ENCODE results near the gene LZTS3. TPM values are rescaled to one million over a fixed set of nuclear protein-coding genes. Genes with fewer than 3 reads are reported as not detected.

LZTS3 gene
- total and polyA plus RNA-seq, 10 of the 15 experiments (the other 5 are each of a cell fraction or from before 2014, with no cell fraction given) = 0.03 to 0.90 (median 0.22) TPM

- TSS peak; percentile 89 for BruUV-seq (replicated peaks)
- DNase-seq (ENCODE audit: low read depth, low spot score) (no peak), ATAC-seq (peak; percentile 73), FAIRE-seq (peak; percentile 75)
- ChIA-PET SMC1A (ENCODE audit: uncharacterized antibody, unreplicated experiment) (interaction anchor here (1.1 to 2.2 kb wide), 2 partner anchors 10 to 13 kb away, joined by 3 to 10 read pairs; no protein-coding TSS in a partner anchor), RAD21 (ENCODE audit: unreplicated experiment) (interaction anchor here (1.1 to 1.4 kb wide), 2 partner anchors 52 to 107 kb away, joined by 3 to 4 read pairs; no protein-coding TSS in a partner anchor), POLR2A (interaction anchor here (0.5 to 1.0 kb wide), 2 partner anchors 13 to 101 kb away, joined by 4 to 11 read pairs; no protein-coding TSS in a partner anchor), CTCF (interaction anchor here (0.5 to 4.0 kb wide), 7 partner anchors 9 to 434 kb away, joined by 3 to 19 read pairs (median 4); no protein-coding TSS in a partner anchor)
- H2AFZ ChIP-seq (ENCODE audit: control insufficient read depth, low read depth, low read length) = peak within 1 kb of the TSS; percentile 96
- H4K20me1 ChIP-seq (ENCODE audit: control insufficient read depth, insufficient read depth) = no peaks in the 10 kb centered on the region
- peaks cover 32% of the 10 kb centered on the region for H3K79me2 ChIP-seq (ENCODE audit: control insufficient read depth, insufficient read depth, low read length)
- H3K27ac ChIP-seq (ENCODE audit: control insufficient read depth, insufficient read depth) = peak within 1 kb of the TSS; percentile 94
- in situ Hi-C loops (cut with MboI) = no loop called here
- peak within 1 kb of the TSS; percentile 99 for H3K4me2 ChIP-seq (ENCODE audit: control insufficient read depth, insufficient read depth)
- peak within 1 kb of the TSS; percentile 97 for H3K9ac ChIP-seq (ENCODE audit: control insufficient read depth, insufficient read depth, low read length)
- peaks cover 7% of the 10 kb centered on the region for H3K4me1 ChIP-seq (ENCODE audit: control insufficient read depth, insufficient read depth, low read length)
- intact Hi-C loops (cut with micrococcal nuclease; ENCODE audit: unreplicated experiment) = loop anchor here (10.0 kb wide), 1 partner anchor 165 kb away; the partner anchor contains the start of genes GNRH2 and MRPS26
- no peaks in the 10 kb centered on the region for H3K9me3 ChIP-seq (replicated peaks; ENCODE audit: control insufficient read depth, insufficient read depth, low read length)
- 0 out of 4 replicates have a peak, but pooled peaks cover 0 to 3% of the 10 kb centered on the region in 2 experiments for H3K36me3 ChIP-seq (ENCODE audit: control insufficient read depth in 2 of 2, insufficient read depth in 2 of 2, low read length in 1 of 2)
- 1% methylated on average over 45 of the region's 48 CpGs for WGBS (ENCODE audit: insufficient coverage, insufficient replicate concordance, low lambda C conversion rate, missing lambda C conversion rate)
- H3K27me3 ChIP-seq (replicated peaks in 1 of 2; ENCODE audit: control insufficient read depth in 2 of 2, insufficient read depth in 2 of 2, low read length in 1 of 2) = no peaks in the 10 kb centered on the region
- H3K4me3 ChIP-seq = peak within 1 kb of the TSS; percentile 100
- peak; percentile 55; the same call in 1 of the 2 replicates for TF ChIP-seq MTA2 (IDR thresholded peaks at IDR 0.05; ENCODE audit: low read depth)
- no peak for TF ChIP-seq CBX3 (IDR thresholded peaks at IDR 0.05; ENCODE audit: borderline replicate concordance, low read depth)
- TF ChIP-seq BRCA1 (IDR thresholded peaks at IDR 0.05; ENCODE audit: low read depth, low read length) = no peak
- no peak for TF ChIP-seq CEBPB (IDR thresholded peaks at IDR 0.05; ENCODE audit: borderline replicate concordance in 1 of 2, low read depth in 2 of 2, low read length in 2 of 2)
- TF ChIP-seq RELA (IDR thresholded peaks at IDR 0.05; ENCODE audit: borderline replicate concordance, partially characterized antibody) = no peak
- TF ChIP-seq YY1 (IDR thresholded peaks at IDR 0.05; ENCODE audit: low read depth, low read length) = peak; percentile 85
- TF ChIP-seq NKRF (conservative IDR thresholded peaks at IDR 0.05) = no peak; the same call in none of the 2 replicates
- no peak for TF ChIP-seq SKIL (IDR thresholded peaks at IDR 0.05; ENCODE audit: low read depth, poor library complexity, severe bottlenecking)
- TF ChIP-seq GABPA (IDR thresholded peaks at IDR 0.05; ENCODE audit: low read depth) = peak; percentile 92
- TF ChIP-seq NFXL1 (IDR thresholded peaks at IDR 0.05; ENCODE audit: borderline replicate concordance) = no peak
- TF ChIP-seq ZBTB33 (IDR thresholded peaks at IDR 0.05) = no peak
- TF ChIP-seq SMAD1 (IDR thresholded peaks at IDR 0.05; ENCODE audit: low read depth, partially characterized antibody) = no peak
- TF ChIP-seq CHD1 (IDR thresholded peaks at IDR 0.05; ENCODE audit: low read depth, low read length) = no peak
- TF ChIP-seq ETV6 (conservative IDR thresholded peaks at IDR 0.05 in 1 of 2, IDR thresholded peaks at IDR 0.05 in 1 of 2; ENCODE audit: borderline replicate concordance in 1 of 2, low read depth in 1 of 2) = peak; percentile 73 to 95; a peak in 2 of 4 replicates
- peak; percentile 79 for TF ChIP-seq NR2C1 (IDR thresholded peaks at IDR 0.05)
- no peak for TF ChIP-seq HDAC2 (IDR thresholded peaks at IDR 0.05)
These were observed 36.1 kb upstream of the LZTS3 start, which contains the start of gene ITPA for GRCh38 chr20:3209257-3209945. Gene ITPA, plus strand, starts transcription at chr20:3209498. Its CDS starts 54 bp downstream, at chr20:3209552.
